Measurements from ENCODE around the gene FCN1. TPM values are rescaled to one million over a fixed set of nuclear protein-coding genes. Genes with fewer than 3 reads are reported as not detected.

The FCN1 gene
- total and polyA plus RNA-seq, 2 of the 8 experiments (the other 6 are each of a cell fraction or from before 2014, with no cell fraction given) = not detected

GRCh38 chr9:134932606-134933005 lies 14.9 kb upstream of the FCN1 start (continued):
- TF ChIP-seq GABPA (IDR thresholded peaks at IDR 0.05; ENCODE audit: borderline replicate concordance, insufficient read depth, low read length) (no peak), SP4 (IDR thresholded peaks at IDR 0.05; ENCODE audit: low read length) (no peak)

Measured in H1 (cell line).